NCI-H460 (cell line): Measurements from ENCODE around the gene G6PC1. TPM values are rescaled to one million over a fixed set of nuclear protein-coding genes. Genes with fewer than 3 reads are reported as not detected.

Experiments
- DNase-seq: peaks from one replicate; pipeline ENCODE4 v3.0.0-alpha.2; 2016; ENCODE audit warnings: low read depth; ENCODE audit errors: extremely low read depth
- small RNA-seq, 2 experiments: library from RNA; depleted of rRNA; stranded (forward); fragments of <200 nt; gene quantifications; one replicate each; pipeline ENCODE3, GENCODE V24; 2014
- total RNA-seq: library from RNA; depleted of rRNA; stranded (reverse); fragments of >200 nt; shearing (Covaris generic); gene quantifications from 2 replicates; pipeline ENCODE4 v1.2.3, GENCODE V29; 2014; rRNA removed

G6PC1 gene
- total RNA-seq, 1 experiment from 2014 or later = not detected

- peak; percentile 79 for DNase-seq
These were observed 28.3 kb downstream of the G6PC1 start for GRCh38 chr17:42928714-42929496.

- no peak for DNase-seq
These were observed 28.9 kb downstream of the G6PC1 start for GRCh38 chr17:42929497-42929844.

- peak; percentile 49 for DNase-seq
These were observed 37.4 kb downstream of the G6PC1 start for GRCh38 chr17:42937712-42938596.

GRCh38 chr17:42944211-42944610 lies 43.6 kb downstream of the G6PC1 start:
- no peak for DNase-seq

- DNase-seq = no peak
These were observed 46.2 kb downstream of the G6PC1 start for GRCh38 chr17:42946812-42947211.

- no peak for DNase-seq
These were observed 49.6 kb downstream of the G6PC1 start for GRCh38 chr17:42950044-42950783.

Small RNA genes lying within 50 kb of the gene (small RNA-seq; reads per million reads assigned to genes)
- gene RF00561 (0 reads per million in 2 experiments), gene RNU6-287P (0 reads per million in 2 experiments)

Other genes starting within 250 kb of the G6PC1 start
- gene TUBG2, start 241.5 kb upstream of the G6PC1 start, total RNA-seq = 10.2 and 11.5 TPM in 2 replicates
- gene PLEKHH3, start 223.8 kb upstream of the G6PC1 start, total RNA-seq = 18.3 and 19.4 TPM in 2 replicates
- 0.30 and 0.66 TPM in 2 replicates for gene CCR10, start 219.0 kb upstream of the G6PC1 start, total RNA-seq
- gene CNTNAP1, start 218.3 kb upstream of the G6PC1 start, total RNA-seq = 6.7 and 6.8 TPM in 2 replicates
- gene EZH1, start 155.8 kb upstream of the G6PC1 start, total RNA-seq = 21.0 and 33.8 TPM in 2 replicates
- 0.63 and 0.74 TPM in 2 replicates for gene RAMP2, start 139.6 kb upstream of the G6PC1 start, total RNA-seq
- gene VPS25, start 127.3 kb upstream of the G6PC1 start, total RNA-seq = 98.9 and 99.5 TPM in 2 replicates
- gene WNK4, start 120.2 kb upstream of the G6PC1 start, total RNA-seq = 0.61 and 0.64 TPM in 2 replicates
- gene COA3, start 102.1 kb upstream of the G6PC1 start, total RNA-seq = 53.0 and 64.3 TPM in 2 replicates
- gene CNTD1, start 101.9 kb upstream of the G6PC1 start, total RNA-seq = 0.17 and 0.98 TPM in 2 replicates
- 80.6 and 88.8 TPM in 2 replicates for gene BECN1, start 76.5 kb upstream of the G6PC1 start, total RNA-seq
- 132 and 152 TPM in 2 replicates for gene PSME3, start 67.4 kb upstream of the G6PC1 start, total RNA-seq
- gene AOC2, start 56.2 kb upstream of the G6PC1 start, total RNA-seq = 4.5 and 4.7 TPM in 2 replicates
- gene AOC3, start 49.6 kb upstream of the G6PC1 start, total RNA-seq = 1.2 and 1.4 TPM in 2 replicates
- 33.0 and 38.7 TPM in 2 replicates for gene AARSD1, start 63.7 kb downstream of the G6PC1 start, total RNA-seq
- 0.12 TPM in 1 of 2 replicates, not detected in the other for gene PTGES3L, start 79.3 kb downstream of the G6PC1 start, total RNA-seq
- 7.9 and 10.9 TPM in 2 replicates for gene RUNDC1, start 79.8 kb downstream of the G6PC1 start, total RNA-seq
- 2,857 and 2,900 TPM in 2 replicates for gene RPL27, start 97.6 kb downstream of the G6PC1 start, total RNA-seq
- gene IFI35, start 106.0 kb downstream of the G6PC1 start, total RNA-seq = 22.3 and 26.0 TPM in 2 replicates
- gene VAT1, start 121.6 kb downstream of the G6PC1 start, total RNA-seq = 164 and 168 TPM in 2 replicates
- not detected in 2 replicates for gene RND2, start 124.4 kb downstream of the G6PC1 start, total RNA-seq
- 37.6 and 42.2 TPM in 2 replicates for gene BRCA1, start 224.6 kb downstream of the G6PC1 start, total RNA-seq